Stimulated activated CD8-positive, alpha-beta memory T cell treated with anti-CD3 and anti-CD28 coated beads, Interleukin-2, amount 100 ng/mL, for 48 hours (primary cell): Measurements from ENCODE around the gene BLTP2.
A peak's percentile ranks its signal among the peaks of the same experiment; 100 is the strongest.

Experiments used
- DNase-seq, 2 donors: peaks; one replicate each; pipeline ENCODE4 v3.0.0-alpha.2; 2020; ENCODE audit warnings: low read depth in 2 of 2

Gene BLTP2

GRCh38 chr17:28598799-28599310 is 46.1 kb downstream of the BLTP2 start, which contains the start of gene SPAG5:
Gene SPAG5 (minus strand): TSS chr17:28599025. CDS start chr17:28598946, 79 bp downstream.
- peak; percentile 88 to 93 for DNase-seq

GRCh38 chr17:28598389-28598788 is 46.6 kb downstream of the BLTP2 start:
- DNase-seq = no peak

GRCh38 chr17:28597606-28598383 is 47.2 kb downstream of the BLTP2 start:
- DNase-seq = no peak
